Measurements from ENCODE around the gene PCED1A.

DNA sequence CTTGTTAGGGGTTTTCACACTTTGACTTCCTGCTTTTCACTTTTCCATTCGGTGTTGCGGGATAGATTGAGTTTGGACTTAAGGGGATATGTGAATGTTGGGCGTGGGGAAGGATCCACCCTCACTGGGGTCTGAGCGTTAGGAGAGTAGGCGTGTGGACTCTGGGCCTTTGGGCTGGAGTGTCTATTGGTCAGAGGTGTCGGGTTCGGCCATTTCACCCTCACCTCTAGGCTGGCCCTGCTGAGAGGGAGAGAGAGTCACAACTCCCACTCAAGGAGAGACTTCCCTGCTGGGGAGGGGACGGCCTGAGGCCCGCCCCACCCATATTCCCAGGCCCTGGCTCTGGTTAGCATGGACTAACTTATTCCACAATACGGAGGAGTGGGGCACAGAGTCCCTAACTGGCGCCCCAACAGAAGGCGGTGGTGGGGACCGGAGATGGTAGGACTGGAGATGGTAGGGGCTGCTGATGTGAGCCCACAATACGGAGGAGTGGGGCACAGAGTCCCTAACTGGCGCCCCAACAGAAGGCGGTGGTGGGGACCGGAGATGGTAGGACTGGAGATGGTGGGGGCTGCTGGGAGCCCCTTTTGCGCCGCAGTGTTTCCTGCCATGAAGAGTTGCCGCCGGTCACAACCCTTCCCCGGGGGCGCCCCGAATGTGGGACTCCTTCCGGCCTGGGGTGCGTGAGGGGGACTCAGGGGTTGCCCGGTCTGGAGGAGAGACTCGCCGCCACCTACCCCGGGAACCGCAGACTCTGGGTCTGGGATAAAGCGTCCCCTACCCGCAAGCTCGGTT is 31.4 kb upstream of the PCED1A start:
- TF ChIP-seq, protein P1, sequence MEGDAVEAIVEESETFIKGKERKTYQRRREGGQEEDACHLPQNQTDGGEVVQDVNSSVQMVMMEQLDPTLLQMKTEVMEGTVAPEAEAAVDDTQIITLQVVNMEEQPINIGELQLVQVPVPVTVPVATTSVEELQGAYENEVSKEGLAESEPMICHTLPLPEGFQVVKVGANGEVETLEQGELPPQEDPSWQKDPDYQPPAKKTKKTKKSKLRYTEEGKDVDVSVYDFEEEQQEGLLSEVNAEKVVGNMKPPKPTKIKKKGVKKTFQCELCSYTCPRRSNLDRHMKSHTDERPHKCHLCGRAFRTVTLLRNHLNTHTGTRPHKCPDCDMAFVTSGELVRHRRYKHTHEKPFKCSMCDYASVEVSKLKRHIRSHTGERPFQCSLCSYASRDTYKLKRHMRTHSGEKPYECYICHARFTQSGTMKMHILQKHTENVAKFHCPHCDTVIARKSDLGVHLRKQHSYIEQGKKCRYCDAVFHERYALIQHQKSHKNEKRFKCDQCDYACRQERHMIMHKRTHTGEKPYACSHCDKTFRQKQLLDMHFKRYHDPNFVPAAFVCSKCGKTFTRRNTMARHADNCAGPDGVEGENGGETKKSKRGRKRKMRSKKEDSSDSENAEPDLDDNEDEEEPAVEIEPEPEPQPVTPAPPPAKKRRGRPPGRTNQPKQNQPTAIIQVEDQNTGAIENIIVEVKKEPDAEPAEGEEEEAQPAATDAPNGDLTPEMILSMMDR (IDR thresholded peaks at IDR 0.05) = no peak
- no peak for TF ChIP-seq EP300 (IDR thresholded peaks at IDR 0.05)

Measured in ovary (tissue), 3 donors.